Heart right ventricle (tissue), 16 donors: Measurements from ENCODE around the gene DNHD1. TPM values are rescaled to one million over a fixed set of nuclear protein-coding genes. Genes with fewer than 3 reads are reported as not detected.
A peak's percentile ranks its signal among the peaks of the same experiment; 100 is the strongest.

ENCODE experiments used
- ATAC-seq, 8 donors: fragments of 200-7000 bp; cut with Tn5 transposase; one replicate each; pipeline ENCODE4 v1.9.1; 2020; ENCODE audit warnings: mild to moderate bottlenecking in 8 of 8, moderate library complexity in 8 of 8, moderate number of reproducible peaks in 1 of 8
- DNase-seq, 2 donors: peaks; one replicate each; pipeline ENCODE4 v3.0.0-alpha.2; 2020
- H3K27ac ChIP-seq, 10 donors: fragments of 200-600 bp; sonication (generic) in 2 of 10; one replicate each; pipeline versions ENCODE4 v1.5.0 to v1.8.0; 2020 to 2022; ENCODE audit warnings: mild to moderate bottlenecking in 3 of 10
- H3K27me3 ChIP-seq, 7 donors: fragments of 200-600 bp; one replicate each; pipeline ENCODE4 v1.8.0; 2021 to 2022; ENCODE audit warnings: mild to moderate bottlenecking in 2 of 7
- H3K36me3 ChIP-seq, 9 donors: fragments of 200-600 bp; sonication (generic) in 1 of 9; one replicate each; pipeline versions ENCODE4 v1.5.0 to v1.8.0; 2020 to 2022; ENCODE audit warnings: mild to moderate bottlenecking in 2 of 9
- H3K4me1 ChIP-seq, 9 donors: fragments of 200-600 bp; sonication (generic) in 1 of 9; one replicate each; pipeline versions ENCODE4 v1.5.0 to v1.8.0; 2020 to 2022; ENCODE audit warnings: mild to moderate bottlenecking in 4 of 9
- H3K4me3 ChIP-seq, 10 donors: fragments of 200-600 bp; sonication (generic) in 2 of 10; one replicate each; pipeline versions ENCODE4 v1.5.0 to v1.8.0; 2020 to 2022; ENCODE audit warnings: mild to moderate bottlenecking in 7 of 10, moderate library complexity in 2 of 10
- H3K9me3 ChIP-seq, 11 donors: fragments of 200-600 bp in 10 of 11; sonication (generic) in 2 of 11; one replicate each; pipeline versions ENCODE4 v1.5.0 to v1.8.0; 2013 to 2022; ENCODE audit warnings: mild to moderate bottlenecking in 2 of 11, control low read depth in 1 of 11, moderate library complexity in 1 of 11
- WGBS, 2 donors: extraction: QIAGEN DNeasy Blood & Tissue Kit; methylation state at CpG; one replicate each; pipeline ENCODE4 v1.1.7; 2013; ENCODE audit warnings: inconsistent platforms in 1 of 2; 5-methylcytosine and 5-hydroxymethylcytosine counted together
- intact Hi-C, 10 donors: fragments of 100-400 bp; cut with DNase I; formaldehyde crosslinking; loops; one replicate each; pipeline versions ENCODE4 v1.11.1 to v1.14.2; 2022
- polyA plus RNA-seq, 2 donors: library from polyadenylated mRNA; stranded (reverse); fragments of 200-250 nt; gene quantifications; one replicate each; pipeline ENCODE4 v1.2.3, GENCODE V29; 2013
- total RNA-seq, 10 donors: library from RNA; stranded (reverse); fragmentation: NEBNext Ultra II Directional in 3 of 10; extraction: Animal tissue kit (Norgen Biotek cat#: 25700) in 3 of 10; gene quantifications; one replicate each; pipeline versions ENCODE4 v1.2.1 to v1.2.4, GENCODE V29; 2021 to 2023
- TF ChIP-seq, protein P1 (sequence below), 9 donors: fragments of 200-600 bp; sonication (generic) in 2 of 9; IDR thresholded peaks; one replicate each; pipeline versions ENCODE4 v1.5.0 to v1.8.0; 2021 to 2022; ENCODE audit warnings: antibody characterized with exemption in 9 of 9, mild to moderate bottlenecking in 5 of 9, moderate library complexity in 1 of 9
- donor health status: Arrhythmogenic right ventricular cardiomyopathy.
- donor health status: ischemic (EF 13 %, LVEDD 7.1; RV severe dilation, severe dysfunction).
- donor health status: healthy with polysubstance abuse.
- donor health status: DM: no; HTN: yes; CAD: no.
- donor health status: DM: no; HTN: no; CAD: no.
- donor health status: ischemic (EF 25% LVEDD 6.9; RV normal size, moderate dysfunction).
- donor health status: ischemic (EF 25% LVEDD 5.7; RV mildly dilated, moderate dysfunction).
- donor health status: healthy.
- donor health status: DM: yes; HTN: yes; CAD: no.
- donor health status: Ischemic cardiomyopathy.
- donor health status: ischemic (EF 35%, LVEDD 5.7; RV mildly dilated, moderate dysfunction).
- donor health status: nonischemic (EF 11% LVEDD 7.7; RV severe dilation, severe dysfunction).
- donor health status: DM: yes; HTN: yes; CAD: no.
- donor health status: PGD.
- donor health status: ischemic (EF 29% LVEDD 5.4; RV normal size, mild dysfunction).
- donor health status: nonischemic (EF 23%, LVEDD 6.1; RV moderate dilation, normal function).

DNHD1 gene
- total and polyA plus RNA-seq, 12 donors: 1.7 to 13.8 (median 6.5) TPM

DNA sequence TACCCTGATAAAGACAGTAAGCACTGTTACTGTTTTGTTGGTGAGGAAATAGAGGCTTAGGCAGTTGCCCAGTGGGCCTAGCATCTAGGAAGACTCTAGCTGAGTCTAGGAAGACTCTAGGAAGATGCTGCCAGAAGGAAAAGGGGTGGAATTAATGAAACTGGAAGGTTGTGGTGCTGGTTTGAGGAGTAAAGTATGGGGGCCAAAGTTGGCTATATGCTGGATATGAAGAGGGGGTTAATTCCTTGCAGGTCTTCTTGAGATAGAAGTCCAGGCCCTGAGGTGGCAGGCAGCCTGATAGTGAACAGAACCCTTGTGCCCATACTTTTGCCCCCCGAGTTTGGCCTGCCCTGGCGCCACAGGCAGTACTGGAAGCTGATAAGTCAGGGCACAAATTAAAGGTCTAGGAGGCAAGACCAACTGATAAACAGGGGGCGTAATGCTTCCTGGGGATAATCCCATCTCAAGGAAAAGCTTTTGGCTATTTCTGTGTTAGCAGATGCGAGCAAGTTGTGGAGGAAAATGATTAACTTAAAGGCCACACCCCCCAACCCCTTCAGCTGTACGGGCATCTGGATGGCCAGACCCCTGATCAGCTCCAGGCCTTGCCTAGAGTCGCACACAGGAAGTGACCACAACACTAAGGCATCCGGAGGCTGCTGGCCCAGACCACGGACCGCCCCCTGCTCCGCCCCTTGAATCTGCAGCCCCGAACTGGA lies 109.5 kb downstream of the DNHD1 start:
- peak overlapping the region; percentile 68 to 99 (median 97) for H3K27ac ChIP-seq
- WGBS, 2 donors: 3 to 5% methylated on average over 11 of the region's 11 CpGs
- DNase-seq (peak; percentile 90 to 97), ATAC-seq (peak; percentile 76 to 88 (median 84))
- intact Hi-C loops: loop anchor here in 2 of 10 donors (5.0 to 10.0 kb wide), 2 partner anchors 72 to 124 kb away; partner anchors contain the start of genes ARFIP2 (in 1 of the 2) and TIMM10B (in 1 of the 2)
- H3K4me1 ChIP-seq: peaks cover 15 to 85% (median 66%) of the 10 kb centered on the region in 9 donors
- no peaks in the 10 kb centered on the region for H3K27me3 ChIP-seq
- TF ChIP-seq, protein P1, sequence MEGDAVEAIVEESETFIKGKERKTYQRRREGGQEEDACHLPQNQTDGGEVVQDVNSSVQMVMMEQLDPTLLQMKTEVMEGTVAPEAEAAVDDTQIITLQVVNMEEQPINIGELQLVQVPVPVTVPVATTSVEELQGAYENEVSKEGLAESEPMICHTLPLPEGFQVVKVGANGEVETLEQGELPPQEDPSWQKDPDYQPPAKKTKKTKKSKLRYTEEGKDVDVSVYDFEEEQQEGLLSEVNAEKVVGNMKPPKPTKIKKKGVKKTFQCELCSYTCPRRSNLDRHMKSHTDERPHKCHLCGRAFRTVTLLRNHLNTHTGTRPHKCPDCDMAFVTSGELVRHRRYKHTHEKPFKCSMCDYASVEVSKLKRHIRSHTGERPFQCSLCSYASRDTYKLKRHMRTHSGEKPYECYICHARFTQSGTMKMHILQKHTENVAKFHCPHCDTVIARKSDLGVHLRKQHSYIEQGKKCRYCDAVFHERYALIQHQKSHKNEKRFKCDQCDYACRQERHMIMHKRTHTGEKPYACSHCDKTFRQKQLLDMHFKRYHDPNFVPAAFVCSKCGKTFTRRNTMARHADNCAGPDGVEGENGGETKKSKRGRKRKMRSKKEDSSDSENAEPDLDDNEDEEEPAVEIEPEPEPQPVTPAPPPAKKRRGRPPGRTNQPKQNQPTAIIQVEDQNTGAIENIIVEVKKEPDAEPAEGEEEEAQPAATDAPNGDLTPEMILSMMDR (IDR thresholded peaks at IDR 0.05): no peak
- H3K4me3 ChIP-seq: peak overlapping the region in 8 of 10 donors; percentile 63 to 97 (median 84)
- no peaks in the 10 kb centered on the region for H3K9me3 ChIP-seq
- peaks cover 3 to 50% (median 35%) of the 10 kb centered on the region in 9 donors for H3K36me3 ChIP-seq

DNA sequence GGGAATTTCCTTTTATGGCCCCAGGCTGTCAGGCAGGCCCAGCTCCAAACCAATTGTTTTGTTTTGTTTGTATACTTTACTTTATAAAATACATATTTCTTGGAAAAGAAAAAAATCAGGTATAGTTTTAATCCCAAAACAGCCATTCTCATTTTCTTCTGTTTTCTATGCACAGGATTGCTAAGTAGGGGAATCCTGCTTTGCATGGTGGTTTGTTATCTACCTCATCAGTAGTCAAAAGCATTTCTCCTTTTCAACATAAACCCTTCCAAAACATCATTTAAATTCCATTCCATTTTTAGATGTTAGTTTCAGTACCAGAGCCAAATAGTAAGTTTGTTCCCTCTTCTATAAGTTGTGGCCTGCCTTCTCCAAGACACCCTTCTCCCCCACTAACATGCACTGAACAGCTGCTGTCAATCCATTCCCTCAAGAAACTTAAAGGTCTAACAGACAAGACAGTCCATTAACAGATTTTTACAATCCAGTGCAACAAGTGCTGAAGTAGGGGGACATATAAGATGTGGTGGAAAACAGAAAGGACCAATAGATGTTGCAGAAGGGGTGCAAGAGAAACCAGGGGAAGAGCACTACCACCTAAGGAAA lies 110.2 kb downstream of the DNHD1 start:
- TF ChIP-seq, protein P1 (IDR thresholded peaks at IDR 0.05): no peak
- H3K27me3 ChIP-seq: no peaks in the 10 kb centered on the region
- H3K9me3 ChIP-seq: no peaks in the 10 kb centered on the region
- ATAC-seq: no peak
- H3K27ac ChIP-seq: peak overlapping the region; percentile 1 to 99 (median 97)
- peaks cover 3 to 45% (median 35%) of the 10 kb centered on the region in 9 donors for H3K36me3 ChIP-seq
- H3K4me3 ChIP-seq: peak overlapping the region in 6 of 10 donors; percentile 1 to 97 (median 84)
- DNase-seq: peak in 1 of 2 donors; percentile 2
- intact Hi-C loops: loop anchor here in 2 of 10 donors (5.0 to 10.0 kb wide), 2 partner anchors 72 to 125 kb away; partner anchors contain the start of genes ARFIP2 (in 1 of the 2) and TIMM10B (in 1 of the 2)
- peaks cover 8 to 78% (median 60%) of the 10 kb centered on the region in 9 donors for H3K4me1 ChIP-seq

DNA sequence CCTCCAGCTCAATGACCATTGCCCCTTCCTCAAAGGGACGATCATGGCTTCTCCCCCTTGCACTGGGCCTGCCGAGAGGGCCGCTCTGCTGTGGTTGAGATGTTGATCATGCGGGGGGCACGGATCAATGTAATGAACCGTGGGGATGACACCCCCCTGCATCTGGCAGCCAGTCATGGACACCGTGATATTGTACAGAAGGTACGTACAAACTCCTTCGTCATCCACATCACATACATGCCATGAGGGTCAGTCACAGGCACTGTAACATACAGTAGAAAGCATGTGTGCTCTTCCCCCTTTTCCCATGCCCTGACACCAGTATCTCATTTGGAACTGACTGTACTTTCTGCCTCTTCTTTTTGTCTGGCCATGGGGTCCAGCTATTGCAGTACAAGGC lies 110.9 kb downstream of the DNHD1 start:
- peaks cover 8 to 75% (median 61%) of the 10 kb centered on the region in 9 donors for H3K4me1 ChIP-seq
- peaks cover 3 to 45% (median 35%) of the 10 kb centered on the region in 9 donors for H3K36me3 ChIP-seq
- no peaks in the 10 kb centered on the region for H3K9me3 ChIP-seq
- peak overlapping the region in 2 of 10 donors; percentile 80 to 89 for H3K4me3 ChIP-seq
- 91 to 92% methylated on average over 9 of the region's 9 CpGs for WGBS, 2 donors
- DNase-seq: peak in 1 of 2 donors; percentile 6
- intact Hi-C loops: loop anchor here in 2 of 10 donors (5.0 to 10.0 kb wide), 2 partner anchors 73 to 126 kb away; partner anchors contain the start of genes ARFIP2 (in 1 of the 2) and TIMM10B (in 1 of the 2)
- TF ChIP-seq, protein P1 (IDR thresholded peaks at IDR 0.05): no peak
- ATAC-seq: no peak
- no peaks in the 10 kb centered on the region for H3K27me3 ChIP-seq
- H3K27ac ChIP-seq: peak overlapping the region in 9 of 10 donors; percentile 93 to 99 (median 98)
